M059J (cell line): Measurements from ENCODE around the gene VDR. TPM values are rescaled to one million over a fixed set of nuclear protein-coding genes. Genes with fewer than 3 reads are reported as not detected.
"Not testable (repeated sequence)": the region's sequence is repeated elsewhere in the genome, so short reads cannot be mapped to it uniquely, and the experiment has no call there.

ENCODE experiments used
- DNase-seq: peaks from one replicate; pipeline ENCODE4 v3.0.0-alpha.2; 2012; ENCODE audit warnings: low read depth
- total RNA-seq: library from RNA; depleted of rRNA; stranded (reverse); fragments of >200 nt; shearing (Covaris generic); gene quantifications from 2 replicates; pipeline ENCODE4 v1.2.3, GENCODE V29; 2014

VDR gene
- total RNA-seq, 1 experiment from 2014 or later = 9.3 TPM

GRCh38 chr12:47814539-47815170 is 90.1 kb downstream of the VDR start:
- DNase-seq = no peak

GRCh38 chr12:47813511-47814196 is 91.1 kb downstream of the VDR start:
- peak; percentile 32 for DNase-seq

- peak; percentile 86 for DNase-seq
Observed at GRCh38 chr12:47812797-47813510, 91.8 kb downstream of the VDR start.

GRCh38 chr12:47811581-47812484 is 93.0 kb downstream of the VDR start:
- DNase-seq = peak; percentile 55

GRCh38 chr12:47811072-47811396 is 93.8 kb downstream of the VDR start:
- no peak for DNase-seq

GRCh38 chr12:47809518-47809917 is 95.3 kb downstream of the VDR start:
- not testable (repeated sequence) for DNase-seq

- peak; percentile 54 for DNase-seq
Observed at GRCh38 chr12:47808574-47809365, 96.0 kb downstream of the VDR start.

GRCh38 chr12:47808050-47808449 is 96.7 kb downstream of the VDR start:
- peak; percentile 73 for DNase-seq

GRCh38 chr12:47807338-47807737 is 97.5 kb downstream of the VDR start:
- DNase-seq = no peak

GRCh38 chr12:47805417-47805816 is 99.4 kb downstream of the VDR start:
- no peak for DNase-seq

GRCh38 chr12:47804171-47804570 is 100.6 kb downstream of the VDR start:
- DNase-seq = no peak

- no peak for DNase-seq
Observed at GRCh38 chr12:47803191-47803875, 101.5 kb downstream of the VDR start.

GRCh38 chr12:47802312-47802711 is 102.5 kb downstream of the VDR start:
- DNase-seq = peak; percentile 56

- no peak for DNase-seq
Observed at GRCh38 chr12:47801904-47802246, 102.9 kb downstream of the VDR start.

GRCh38 chr12:47801170-47801903 is 103.5 kb downstream of the VDR start:
- DNase-seq = no peak

- DNase-seq = no peak
Observed at GRCh38 chr12:47800582-47800981, 104.2 kb downstream of the VDR start.

GRCh38 chr12:47799357-47799955 is 105.3 kb downstream of the VDR start:
- no peak for DNase-seq

GRCh38 chr12:47798382-47798948 is 106.3 kb downstream of the VDR start:
- DNase-seq = no peak

GRCh38 chr12:47797441-47797840 is 107.4 kb downstream of the VDR start:
- DNase-seq = no peak
